HK-2 (cell line): Measurements from ENCODE around the gene LAMB3.
"Not testable (repeated sequence)": the region's sequence is repeated elsewhere in the genome, so short reads cannot be mapped to it uniquely, and the experiment has no call there.

Experiments
- DNase-seq: peaks from one replicate; pipeline ENCODE4 v3.0.0-alpha.2; 2018; ENCODE audit not compliant: unreplicated experiment

The LAMB3 gene

GRCh38 chr1:209652121-209652735 is at the start of gene LAMB3:
Gene LAMB3, minus strand, starts transcription at chr1:209652425. Its CDS starts 1,481 bp downstream, at chr1:209650944.
- DNase-seq = no peak

DNA sequence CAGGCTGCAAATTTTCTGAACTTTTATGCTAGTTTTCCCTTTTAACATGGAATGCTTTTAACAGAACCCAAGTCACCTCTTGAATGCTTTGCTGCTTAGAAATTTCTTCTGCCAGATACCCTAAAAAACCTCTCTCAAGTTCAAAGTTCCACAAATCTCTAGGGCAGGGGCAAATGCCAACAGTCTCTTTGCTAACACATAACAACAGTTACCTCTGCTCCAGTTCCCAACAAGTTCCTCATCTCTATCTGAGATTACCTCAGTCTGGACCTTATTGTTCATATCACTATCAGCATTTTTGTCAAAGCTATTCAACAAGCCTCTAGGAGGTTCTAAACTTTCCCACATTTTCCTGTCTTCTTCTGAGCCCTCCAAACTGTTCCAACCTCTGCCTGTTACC is 48.5 kb upstream of the LAMB3 start:
- not testable (repeated sequence) for DNase-seq

DNA sequence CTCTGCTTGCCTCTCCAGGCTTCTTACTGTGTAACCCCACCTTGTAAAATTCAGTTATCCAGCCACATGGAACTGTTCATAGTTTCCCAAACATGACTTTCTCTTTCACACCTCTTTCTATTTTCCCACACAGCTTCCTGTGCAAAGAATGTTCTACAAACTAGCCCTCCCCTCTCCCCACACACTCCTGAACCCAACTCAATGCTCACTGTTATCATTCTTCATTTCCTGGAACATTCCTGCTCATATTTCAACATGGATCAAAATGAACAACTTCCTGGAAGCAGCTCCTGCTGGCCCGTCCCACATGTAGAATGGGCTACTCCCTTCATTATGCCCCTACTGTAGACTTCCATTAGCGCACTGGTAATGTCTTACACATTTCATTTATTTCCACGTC is 44.9 kb upstream of the LAMB3 start:
- DNase-seq = no peak

GRCh38 chr1:209696673-209697072 is 44.4 kb upstream of the LAMB3 start:
- no peak for DNase-seq

DNA sequence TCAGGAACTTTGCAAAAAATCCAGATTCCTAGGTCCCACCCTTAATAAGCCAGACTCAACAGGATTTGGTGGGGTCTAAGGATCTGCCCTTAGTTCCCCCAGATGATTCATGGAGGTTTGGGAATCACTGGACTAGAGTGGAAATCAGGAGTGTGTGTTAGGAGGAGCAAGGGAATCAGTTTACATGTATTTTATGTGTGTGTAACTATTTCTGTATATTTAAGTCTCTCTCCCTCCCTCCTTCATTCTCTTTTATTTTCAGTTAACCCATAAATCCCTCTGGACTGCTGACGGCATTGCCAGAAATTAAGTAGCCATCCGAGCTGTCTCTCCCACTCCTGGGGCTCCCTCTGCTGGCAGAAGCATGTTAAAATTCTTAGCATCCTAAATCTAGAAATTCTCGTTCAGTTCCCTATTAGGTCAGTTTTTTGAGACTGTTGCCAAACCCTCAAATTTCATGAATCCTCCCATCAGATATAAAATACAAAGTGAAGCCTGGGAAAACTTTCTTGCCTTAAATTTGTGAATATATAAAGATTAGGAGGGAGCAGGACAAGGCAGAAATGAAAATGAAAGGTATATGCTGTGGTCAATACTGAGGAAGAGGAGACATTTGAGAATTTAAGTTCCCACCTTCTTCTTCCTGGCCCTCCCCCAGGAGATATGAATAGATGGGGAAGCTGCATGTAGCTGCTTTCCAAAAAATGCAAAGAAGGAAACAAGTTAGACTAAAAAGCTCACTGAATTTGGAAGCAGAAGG is 40.7 kb upstream of the LAMB3 start:
- peak; percentile 72 for DNase-seq

DNA sequence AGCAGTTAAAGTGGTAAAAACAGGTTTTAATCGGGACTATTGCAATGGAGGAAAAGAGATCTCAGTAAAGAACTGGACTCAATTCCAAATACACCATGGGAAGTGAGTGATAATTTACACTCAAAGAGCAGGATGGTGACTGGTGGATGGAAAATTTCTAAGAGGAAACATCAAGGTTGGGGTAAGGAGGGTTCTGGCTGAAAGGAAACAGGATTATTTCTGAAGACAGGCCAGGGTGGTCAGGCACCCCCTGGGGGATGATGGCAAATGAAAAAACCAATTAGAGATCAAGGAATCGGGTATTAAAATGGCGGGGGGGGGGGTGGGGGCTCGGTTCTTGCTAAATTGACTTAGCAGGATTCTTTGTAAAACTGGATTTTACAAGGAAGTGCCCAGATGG is 40.1 kb upstream of the LAMB3 start:
- DNase-seq = no peak

DNA sequence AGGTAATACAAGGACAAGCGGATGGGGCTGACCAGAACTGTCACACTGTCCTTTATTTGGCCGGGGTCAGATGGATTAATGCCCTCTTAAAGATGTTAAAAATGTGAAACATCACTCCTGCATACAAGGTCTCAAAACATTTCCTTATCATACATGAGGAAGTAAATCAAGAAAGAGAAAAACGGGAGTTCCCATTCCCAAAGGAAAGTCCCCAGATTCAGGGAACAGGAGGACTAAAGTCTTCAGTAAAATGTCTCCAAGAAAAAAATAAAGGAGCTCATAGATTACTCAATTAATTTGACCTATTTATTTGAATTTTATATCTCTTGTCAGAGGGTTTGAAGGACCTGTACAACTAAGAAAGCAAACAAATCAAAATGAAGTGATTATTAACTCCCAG is 39.0 kb upstream of the LAMB3 start:
- no peak for DNase-seq

GRCh38 chr1:209689477-209689876 is 37.3 kb upstream of the LAMB3 start:
- DNase-seq = no peak

DNA sequence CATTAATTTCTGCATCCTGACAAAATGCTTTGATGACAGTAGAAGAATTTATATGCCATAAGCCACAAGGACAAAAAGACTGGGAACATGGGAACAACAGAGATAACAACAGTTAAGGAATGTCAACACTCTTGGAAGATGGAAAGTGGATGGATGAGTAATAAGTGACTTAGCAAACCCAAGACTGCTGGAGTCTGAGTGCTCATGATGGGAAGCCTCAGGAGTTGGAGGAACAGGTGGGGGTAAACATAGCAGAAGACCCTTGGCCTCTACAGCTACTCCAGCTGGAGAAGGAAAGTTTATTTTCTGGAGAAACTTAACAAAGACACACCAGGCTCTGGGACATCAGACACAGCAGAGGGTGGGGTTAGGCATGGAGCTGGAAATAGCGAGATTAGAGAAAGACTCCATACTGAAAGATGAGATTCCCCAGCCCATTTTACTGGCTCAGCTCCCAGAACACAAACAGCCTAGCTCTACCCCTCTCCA is 36.6 kb upstream of the LAMB3 start:
- no peak for DNase-seq

DNA sequence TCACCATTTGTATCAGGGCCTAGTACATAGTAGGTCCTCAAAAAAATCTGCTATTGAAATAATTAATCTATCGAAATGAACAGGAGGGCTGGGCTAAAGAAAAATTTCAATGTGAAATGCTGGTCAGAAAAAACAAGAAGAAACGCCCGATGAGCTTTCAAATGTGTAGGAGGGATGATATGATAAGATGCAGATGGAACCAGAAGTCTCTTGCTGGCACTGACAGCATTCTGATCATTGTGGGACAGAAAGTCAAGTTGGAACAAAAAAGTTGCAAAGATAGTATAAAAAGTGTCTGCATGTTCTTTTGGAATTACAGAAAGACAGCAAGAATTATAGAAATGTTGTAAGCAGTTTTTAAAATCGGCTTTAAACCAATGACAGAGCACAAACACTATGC is 34.1 kb upstream of the LAMB3 start:
- DNase-seq = no peak

DNA sequence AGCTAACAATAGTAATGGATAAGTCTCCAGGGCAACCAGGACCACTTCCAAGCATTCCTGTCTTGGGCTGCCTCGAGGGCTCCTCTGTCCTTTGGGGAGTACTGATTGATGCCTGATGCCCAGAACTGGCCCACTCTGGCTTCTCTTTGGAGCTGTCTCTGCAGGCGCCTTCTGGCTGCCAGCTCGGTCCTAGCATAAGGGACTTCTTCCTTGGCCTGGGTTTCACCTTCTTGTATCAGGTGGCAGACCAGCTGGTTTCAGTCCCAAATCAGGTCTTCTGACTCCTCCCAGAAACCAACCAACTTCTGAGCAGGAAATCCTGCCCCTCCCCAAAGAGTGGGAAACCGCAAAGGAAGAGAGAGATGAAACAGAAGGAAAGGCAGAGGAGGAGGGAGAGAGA is 33.6 kb upstream of the LAMB3 start:
- DNase-seq = no peak

DNA sequence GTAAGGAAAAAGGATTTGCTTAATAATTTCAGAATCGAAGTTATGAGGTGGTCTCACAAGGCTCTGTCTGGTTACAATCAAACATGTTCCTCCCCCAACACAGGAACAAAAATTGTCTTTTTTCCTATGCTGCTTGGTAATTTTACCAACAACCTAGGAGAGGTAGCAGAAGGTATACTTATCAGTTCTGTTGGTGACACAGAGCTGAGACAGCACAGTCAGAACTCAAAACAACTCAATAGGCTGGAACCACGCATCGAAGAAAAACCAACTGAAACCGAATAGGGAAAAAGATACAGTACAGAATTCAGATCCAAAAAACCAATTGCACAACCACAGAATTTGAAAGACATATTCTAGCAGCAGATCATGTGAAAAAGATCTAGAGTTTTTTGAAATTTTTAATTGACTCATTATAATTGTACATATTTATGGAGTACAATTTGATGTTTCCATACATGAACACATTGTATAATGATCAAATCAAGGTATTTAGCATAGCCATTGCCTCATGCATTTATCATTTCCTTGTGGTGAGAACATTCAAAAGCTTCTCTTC is 26.8 kb upstream of the LAMB3 start:
- DNase-seq = no peak

DNA sequence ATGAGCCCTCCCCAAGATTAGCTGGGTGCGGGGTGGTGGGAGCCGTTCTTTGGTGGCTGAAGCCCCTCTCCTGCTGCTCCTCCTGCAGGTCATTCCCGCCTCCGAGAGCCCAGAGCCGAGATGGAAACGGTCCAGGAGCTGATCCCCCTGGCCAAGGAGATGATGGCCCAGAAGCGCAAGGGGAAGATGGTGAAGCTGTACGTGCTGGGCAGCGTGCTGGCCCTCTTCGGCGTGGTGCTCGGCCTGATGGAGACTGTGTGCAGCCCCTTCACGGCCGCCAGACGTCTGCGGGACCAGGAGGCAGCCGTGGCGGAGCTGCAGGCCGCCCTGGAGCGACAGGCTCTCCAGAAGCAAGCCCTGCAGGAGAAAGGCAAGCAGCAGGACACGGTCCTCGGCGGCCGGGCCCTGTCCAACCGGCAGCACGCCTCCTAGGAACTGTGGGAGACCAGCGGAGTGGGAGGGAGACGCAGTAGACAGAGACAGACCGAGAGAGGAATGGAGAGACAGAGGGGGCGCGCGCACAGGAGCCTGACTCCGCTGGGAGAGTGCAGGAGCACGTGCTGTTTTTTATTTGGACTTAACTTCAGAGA is 23.4 kb upstream of the LAMB3 start:
- DNase-seq = peak; percentile 58

DNA sequence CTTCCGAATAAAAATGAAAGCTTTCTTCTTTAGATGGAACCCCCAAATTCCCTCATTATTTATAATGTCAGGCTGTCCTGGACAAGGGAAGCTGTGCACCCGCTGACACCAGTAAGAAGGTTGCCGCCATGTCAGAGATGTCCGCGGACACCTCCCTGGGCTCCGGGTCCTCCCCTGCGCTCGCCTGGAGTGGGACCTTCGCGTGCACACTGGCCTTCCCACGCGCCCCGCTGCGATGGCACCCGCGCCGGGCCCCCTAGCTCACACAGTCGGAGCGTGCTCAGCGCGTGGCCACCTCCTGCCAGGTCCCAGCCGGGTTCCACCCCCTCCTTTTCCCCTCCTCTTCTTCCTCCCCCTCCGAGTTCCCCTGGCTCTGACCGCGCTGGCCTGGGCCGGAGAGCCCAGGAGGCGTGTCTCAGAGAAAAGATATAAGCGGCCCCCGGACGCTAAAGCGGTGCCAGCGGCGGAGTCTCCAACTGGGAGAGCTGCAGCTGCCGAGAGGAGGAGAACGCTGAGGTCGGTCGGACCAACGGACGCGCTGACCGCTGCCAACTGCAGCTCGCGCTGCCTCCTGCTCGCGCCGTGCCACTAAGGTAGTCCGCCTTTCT is 22.8 kb upstream of the LAMB3 start, which contains the start of gene G0S2:
Gene G0S2, plus strand, starts transcription at position 456 of the 608 bp plus-strand sequence. CDS start 273 bp downstream, outside the sequence.
- peak; percentile 84 for DNase-seq

DNA sequence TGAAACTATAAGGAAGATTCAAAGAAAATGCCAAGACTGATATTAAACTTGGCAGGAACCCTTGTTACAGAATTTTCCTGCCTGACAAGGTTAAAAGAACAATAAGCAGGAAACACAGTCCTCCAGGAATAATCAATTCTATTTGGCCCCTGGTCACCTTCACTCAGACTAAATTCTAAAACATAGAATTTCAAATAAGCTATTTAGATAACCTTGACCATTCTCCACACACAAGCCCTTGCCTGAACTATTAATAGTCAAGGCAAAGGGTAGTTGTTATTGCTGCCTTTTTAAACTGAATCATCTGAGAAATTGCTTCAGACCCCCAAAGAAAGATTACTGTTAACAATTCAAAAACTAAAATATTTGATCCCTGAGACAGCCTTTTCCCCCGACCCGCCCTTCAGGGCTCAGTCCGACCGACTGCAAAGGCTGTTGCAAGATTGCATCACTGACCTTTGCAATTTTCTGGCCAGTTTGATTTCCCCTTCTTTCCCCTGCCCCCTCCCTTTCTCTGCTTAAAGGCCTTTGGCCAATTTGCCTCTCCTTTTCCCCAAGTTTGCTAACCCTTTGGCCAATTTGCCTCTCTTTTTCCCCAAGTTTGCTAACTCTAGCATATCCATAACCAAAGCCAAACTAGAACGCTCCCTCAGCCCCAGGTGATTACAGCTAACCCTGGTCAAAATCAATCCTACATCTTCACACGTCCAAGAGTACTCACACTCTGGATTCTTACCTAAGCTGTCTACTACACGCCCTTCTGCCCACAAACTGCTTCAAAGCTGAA is 21.6 kb upstream of the LAMB3 start:
- no peak for DNase-seq

- no peak for DNase-seq
These were observed 20.7 kb upstream of the LAMB3 start for GRCh38 chr1:209672705-209673630.

- no peak for DNase-seq
These were observed 18.3 kb upstream of the LAMB3 start for GRCh38 chr1:209670441-209671082.

DNA sequence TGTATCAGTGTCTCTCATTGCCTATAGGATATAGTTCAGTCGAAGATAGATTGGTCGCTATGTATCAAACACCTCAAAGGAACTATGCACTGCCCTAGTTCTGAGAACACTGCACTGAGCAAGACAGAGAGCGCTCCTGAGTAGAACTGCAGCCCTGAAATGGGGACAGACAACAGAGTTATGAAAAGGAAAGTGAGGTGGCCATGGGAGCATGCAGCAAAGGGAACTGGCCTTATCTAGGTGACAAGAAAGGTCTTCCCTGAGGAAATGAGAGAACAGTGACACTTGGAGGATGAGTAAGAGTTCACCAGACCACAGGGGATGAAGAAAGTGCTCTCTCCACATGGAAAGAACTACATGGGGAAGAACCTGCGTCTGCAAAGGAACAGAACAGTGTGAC is 15.5 kb upstream of the LAMB3 start:
- no peak for DNase-seq

GRCh38 chr1:209667103-209667502 is 14.9 kb upstream of the LAMB3 start:
- no peak for DNase-seq

DNA sequence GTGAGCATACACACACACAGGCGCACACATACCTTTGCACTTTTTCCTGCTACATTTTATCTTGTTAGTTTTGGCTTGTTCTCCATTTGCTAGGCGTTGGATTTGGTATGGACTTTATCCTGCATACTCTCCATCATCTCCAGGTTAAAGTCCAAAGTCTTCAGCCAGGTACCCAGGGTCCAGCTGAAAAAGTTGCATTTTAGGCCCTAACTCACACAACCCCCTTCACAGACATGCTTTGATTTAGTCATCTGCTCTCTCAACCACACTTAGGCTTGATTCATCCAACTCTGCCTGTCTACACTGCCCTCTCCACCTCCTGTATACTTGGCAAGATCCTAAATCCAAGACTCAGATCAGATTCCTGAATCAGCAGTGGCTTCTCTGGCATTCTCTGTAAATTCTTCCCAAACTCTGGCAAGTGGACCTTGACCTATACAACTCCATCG is 10.7 kb upstream of the LAMB3 start:
- DNase-seq = no peak
